GM18858 (cell line): ENCODE measurements around the gene PCDHB6.
"Not testable (repeated sequence)": the region's sequence is repeated elsewhere in the genome, so short reads cannot be mapped to it uniquely, and the experiment has no call there.

Source experiments
- ATAC-seq: cut with Tn5 transposase; IDR thresholded peaks from one replicate; pipeline ENCODE4 v1.9.1; 2021; ENCODE audit not compliant: unreplicated experiment

PCDHB6 gene

GRCh38 chr5:141157901-141158300 is 8.0 kb downstream of the PCDHB6 start:
- not testable (repeated sequence) for ATAC-seq

GRCh38 chr5:141172381-141173204 is 22.7 kb downstream of the PCDHB6 start, which contains the start of gene PCDHB7:
TSS of gene PCDHB7 (plus strand) at chr5:141172644. CDS start at chr5:141172836, 192 bp downstream.
- no peak for ATAC-seq

- not testable (repeated sequence) for ATAC-seq
Measured at GRCh38 chr5:141174291-141175104, 24.6 kb downstream of the PCDHB6 start.

- no peak for ATAC-seq
Measured at GRCh38 chr5:141175933-141176332, 26.1 kb downstream of the PCDHB6 start.

GRCh38 chr5:141177577-141178191 is 27.8 kb downstream of the PCDHB6 start, which contains the start of gene PCDHB8:
TSS of gene PCDHB8 (plus strand) at chr5:141177790. CDS start at chr5:141178035, 245 bp downstream.
- not testable (repeated sequence) for ATAC-seq

GRCh38 chr5:141179371-141179770 is 29.5 kb downstream of the PCDHB6 start:
- not testable (repeated sequence) for ATAC-seq

GRCh38 chr5:141179876-141180275 is 30.0 kb downstream of the PCDHB6 start:
- ATAC-seq = not testable (repeated sequence)

GRCh38 chr5:141180313-141180712 is 30.5 kb downstream of the PCDHB6 start:
- ATAC-seq = no peak

- ATAC-seq = no peak
Measured at GRCh38 chr5:141182248-141182647, 32.4 kb downstream of the PCDHB6 start, which contains the start of gene PCDHB16. TSS of gene PCDHB16 (plus strand) at chr5:141182387. CDS start at chr5:141182560, 173 bp downstream.

GRCh38 chr5:141184117-141184855 is 34.4 kb downstream of the PCDHB6 start:
- not testable (repeated sequence) for ATAC-seq

GRCh38 chr5:141186897-141187512 is 37.1 kb downstream of the PCDHB6 start, which contains the start of gene PCDHB9:
TSS of gene PCDHB9 (plus strand) at chr5:141187161. CDS start at chr5:141187319, 158 bp downstream.
- ATAC-seq = no peak

- ATAC-seq = not testable (repeated sequence)
Measured at GRCh38 chr5:141188682-141189081, 38.8 kb downstream of the PCDHB6 start.

- not testable (repeated sequence) for ATAC-seq
Measured at GRCh38 chr5:141189131-141189530, 39.3 kb downstream of the PCDHB6 start.

GRCh38 chr5:141192110-141192725 is 42.4 kb downstream of the PCDHB6 start, which contains the start of gene PCDHB10:
TSS of gene PCDHB10 (plus strand) at chr5:141192353. CDS start at chr5:141192553, 200 bp downstream.
- ATAC-seq = no peak

GRCh38 chr5:141194332-141194731 is 44.5 kb downstream of the PCDHB6 start:
- not testable (repeated sequence) for ATAC-seq

- ATAC-seq = no peak
Measured at GRCh38 chr5:141196363-141196762, 46.5 kb downstream of the PCDHB6 start.

- ATAC-seq = no peak
Measured at GRCh38 chr5:141199359-141200235, 49.7 kb downstream of the PCDHB6 start, which contains the start of gene PCDHB11. TSS of gene PCDHB11 (plus strand) at chr5:141199627. CDS start at chr5:141199775, 148 bp downstream.

- ATAC-seq = not testable (repeated sequence)
Measured at GRCh38 chr5:141201126-141201525, 51.3 kb downstream of the PCDHB6 start.
